GM19035 (cell line): ENCODE results near the gene UNC45A.

ENCODE experiments used
- ATAC-seq: cut with Tn5 transposase; IDR thresholded peaks from one replicate; pipeline ENCODE4 v1.9.1; 2021; ENCODE audit not compliant: unreplicated experiment

UNC45A gene

DNA sequence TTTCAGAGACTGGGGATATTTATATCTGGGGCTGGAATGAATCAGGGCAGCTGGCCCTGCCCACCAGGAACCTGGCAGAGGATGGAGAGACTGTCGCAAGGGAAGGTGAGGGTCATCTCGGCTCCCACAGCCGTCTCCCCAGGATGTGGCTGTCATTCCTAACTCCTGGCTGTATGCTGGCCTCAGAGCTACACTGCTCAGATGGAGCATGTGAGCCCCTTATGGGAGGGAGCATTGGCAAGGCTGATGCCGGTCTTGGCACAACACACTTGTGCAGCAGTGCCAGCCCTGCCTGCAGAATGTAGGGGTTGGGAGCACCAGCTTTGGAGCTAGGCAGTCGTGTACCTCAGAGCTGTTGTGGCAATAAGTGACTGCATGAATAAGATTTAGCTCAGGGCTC, 24.8 kb downstream of the UNC45A start:
- ATAC-seq = no peak

DNA sequence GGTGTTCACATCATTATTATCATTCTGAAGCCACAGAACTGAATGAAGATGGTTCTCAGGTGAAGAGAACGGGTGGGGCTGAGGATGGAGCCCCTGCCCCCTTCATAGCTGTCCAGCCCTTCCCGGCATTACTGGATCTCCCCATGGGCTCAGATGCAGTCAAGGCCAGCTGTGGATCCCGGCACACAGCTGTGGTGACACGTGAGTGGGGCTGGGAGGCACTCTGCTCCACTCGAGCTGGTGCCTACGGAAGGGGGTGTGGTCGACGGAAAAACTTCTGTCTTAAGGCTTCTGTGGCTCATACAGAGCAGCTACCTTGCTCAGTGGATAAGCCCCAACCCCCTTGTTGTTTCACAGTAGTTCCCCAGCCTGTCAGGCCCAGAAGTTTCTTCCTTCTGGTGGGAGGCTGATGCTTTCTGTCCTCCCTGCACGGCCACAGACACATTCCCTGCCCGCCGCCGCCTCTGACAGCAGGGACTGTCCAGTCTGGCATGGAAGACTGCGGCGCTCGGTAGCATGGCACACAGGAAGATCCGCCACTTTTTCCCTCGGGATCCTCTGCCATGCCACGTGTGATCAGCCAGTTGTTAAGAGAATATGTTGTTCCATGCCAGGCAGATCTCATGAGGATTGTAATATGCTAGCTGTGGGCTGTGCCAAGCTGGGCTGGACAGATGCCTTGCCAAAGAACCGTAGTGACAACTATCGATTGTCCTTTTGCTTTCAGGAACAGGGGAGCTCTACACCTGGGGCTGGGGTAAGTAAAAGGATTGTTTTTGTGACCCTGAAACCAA, 25.4 kb downstream of the UNC45A start:
- no peak for ATAC-seq

DNA sequence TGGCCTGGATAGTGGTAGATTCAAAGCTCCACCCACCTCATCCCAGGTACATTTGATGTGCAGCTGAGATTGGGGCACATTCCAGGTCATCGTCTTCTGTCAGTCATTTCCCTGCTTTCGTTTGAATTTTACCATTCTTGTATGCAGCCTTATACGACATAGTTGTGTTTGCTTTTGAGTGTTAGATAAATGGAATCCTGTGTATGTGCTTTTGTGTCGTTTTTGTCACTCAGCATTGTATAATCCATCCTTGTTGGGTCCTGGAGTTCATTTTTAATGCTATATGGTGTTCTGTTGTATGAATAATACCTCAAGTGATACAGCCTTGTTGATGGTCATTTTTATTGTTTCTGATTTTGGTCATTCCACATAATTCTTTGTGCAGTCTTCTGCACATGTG, 26.9 kb downstream of the UNC45A start:
- no peak for ATAC-seq

DNA sequence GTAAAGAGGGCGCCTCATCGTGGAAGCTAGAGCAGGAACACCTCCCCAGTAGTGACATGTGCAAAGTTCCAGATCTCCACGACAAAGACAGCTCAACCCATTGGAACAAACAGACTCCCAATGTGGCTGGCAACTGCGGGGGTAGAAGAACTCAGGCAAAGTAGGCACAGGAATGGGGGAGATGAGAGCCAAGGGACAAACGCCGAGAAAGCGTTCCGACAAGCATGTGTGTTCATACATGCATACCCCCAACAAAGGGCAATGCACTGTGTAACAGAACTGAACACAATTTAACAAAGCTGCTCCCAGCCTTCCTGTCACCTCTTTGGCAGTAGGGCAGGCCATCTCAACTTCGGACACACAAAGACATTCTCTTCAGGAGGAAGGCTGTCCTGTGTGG, 31.2 kb downstream of the UNC45A start:
- ATAC-seq = no peak

DNA sequence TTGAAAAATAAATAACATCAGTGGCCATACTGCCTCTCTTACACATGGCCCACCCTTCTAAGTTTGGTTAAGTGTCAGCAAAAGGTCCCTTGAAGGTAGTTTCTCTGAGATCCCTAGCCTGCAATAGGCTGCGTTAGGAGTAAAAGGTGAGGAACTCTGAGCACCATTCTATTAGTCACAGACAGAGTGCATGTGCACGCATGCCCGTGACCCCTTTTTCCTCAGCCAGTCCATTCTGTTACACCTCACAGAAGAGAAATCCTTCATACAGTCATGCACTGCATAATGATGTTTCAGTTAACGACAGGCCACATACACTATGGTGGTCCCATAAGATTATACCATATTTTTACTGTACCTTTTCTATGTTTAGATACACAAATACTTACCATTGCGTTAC, 32.1 kb downstream of the UNC45A start:
- ATAC-seq = no peak

DNA sequence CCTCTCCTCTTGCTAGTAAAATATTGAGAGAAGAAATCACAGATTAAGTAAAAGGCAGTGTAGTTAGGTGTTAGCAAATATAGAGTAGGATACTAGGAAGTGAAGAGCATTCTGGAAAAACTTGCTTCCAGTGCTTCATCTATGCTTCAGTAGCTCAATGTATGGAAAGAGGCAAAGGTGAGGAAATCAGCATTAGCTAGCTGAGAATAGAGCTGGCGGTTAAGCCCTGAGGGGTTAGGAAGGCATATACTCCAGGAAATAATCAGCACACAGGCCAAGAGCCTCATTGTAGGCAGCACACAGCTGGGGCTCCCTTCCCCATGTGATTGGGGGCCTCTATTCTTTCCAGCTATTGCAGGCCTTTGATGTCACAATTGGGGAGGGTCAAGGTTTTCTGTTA, 33.3 kb downstream of the UNC45A start:
- no peak for ATAC-seq

DNA sequence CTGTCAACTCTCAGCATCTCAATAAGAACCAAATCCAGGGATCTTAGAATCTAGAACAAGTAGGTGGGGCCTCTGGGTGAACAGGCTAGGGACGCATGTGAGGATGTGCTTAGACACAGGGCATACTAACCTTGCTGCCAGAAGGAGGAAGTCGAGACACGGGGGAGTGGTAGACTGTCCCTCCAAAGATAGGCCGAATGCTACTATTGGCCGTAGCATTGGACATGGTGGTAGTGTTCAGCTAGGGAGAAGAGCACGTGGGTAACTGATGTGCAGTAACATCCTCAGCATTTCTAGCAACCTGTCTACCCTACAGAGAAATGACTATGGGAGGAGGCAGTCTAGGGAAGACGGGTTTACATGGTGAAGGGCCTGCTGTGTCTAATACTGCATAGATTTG, 35.2 kb downstream of the UNC45A start:
- ATAC-seq = no peak

DNA sequence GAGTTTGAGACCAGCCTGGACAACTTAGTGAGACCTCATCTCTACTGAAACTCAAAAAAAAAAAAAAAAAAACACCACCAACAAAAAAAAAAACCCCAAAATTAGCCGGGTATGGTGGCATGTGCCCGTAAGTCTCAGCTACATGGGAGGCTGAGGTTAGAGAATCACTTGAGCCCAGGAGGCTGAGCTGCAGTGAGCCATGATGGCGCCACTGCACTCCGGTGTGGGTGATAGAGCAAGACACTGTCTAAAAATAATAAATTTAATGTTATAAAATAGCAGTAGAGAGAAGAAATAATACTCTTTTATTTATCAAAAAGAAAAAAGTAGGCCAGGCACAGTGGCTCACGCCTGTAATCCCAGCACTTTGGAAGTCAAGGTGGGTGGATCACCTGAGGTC, 37.0 kb downstream of the UNC45A start:
- no peak for ATAC-seq

DNA sequence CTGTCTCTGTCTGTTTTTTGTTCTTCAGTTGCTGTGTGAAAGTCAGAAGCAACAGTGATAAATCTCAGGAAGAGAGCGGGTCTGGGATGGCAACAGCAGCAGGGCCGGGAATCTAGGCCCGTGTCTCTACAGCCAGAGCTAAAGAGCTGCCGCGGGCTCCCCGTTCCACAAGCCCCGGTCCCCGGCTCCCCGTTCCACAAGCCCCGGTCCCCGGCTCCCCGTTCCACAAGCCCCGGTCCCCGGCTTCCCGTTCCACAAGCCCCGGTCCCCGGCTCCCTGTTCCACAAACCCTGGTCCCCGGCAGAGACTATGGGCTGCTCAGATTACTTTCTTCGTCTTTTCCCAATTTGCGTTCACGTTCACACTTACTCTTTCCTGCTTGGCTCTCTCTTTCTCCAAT, 39.1 kb downstream of the UNC45A start:
- no peak for ATAC-seq

DNA sequence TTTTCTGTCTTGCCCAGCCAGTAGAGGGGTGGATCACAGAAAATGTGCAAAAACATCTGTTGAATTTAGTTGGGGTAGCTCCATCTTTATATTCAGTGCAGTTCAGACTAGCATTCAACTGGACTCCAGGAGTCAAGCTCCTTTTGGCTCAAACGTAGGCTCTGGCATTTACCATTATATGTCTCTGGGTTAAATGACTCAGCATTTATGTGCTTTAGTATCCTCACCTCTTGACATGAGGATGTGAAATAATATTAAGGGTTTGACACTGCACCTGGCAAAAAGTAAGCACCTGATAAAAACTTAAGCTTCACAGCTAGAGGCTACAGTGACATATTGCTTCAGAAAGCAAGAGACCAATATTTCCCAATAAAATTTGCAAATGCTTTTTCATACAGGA, 44.5 kb downstream of the UNC45A start:
- ATAC-seq = no peak

DNA sequence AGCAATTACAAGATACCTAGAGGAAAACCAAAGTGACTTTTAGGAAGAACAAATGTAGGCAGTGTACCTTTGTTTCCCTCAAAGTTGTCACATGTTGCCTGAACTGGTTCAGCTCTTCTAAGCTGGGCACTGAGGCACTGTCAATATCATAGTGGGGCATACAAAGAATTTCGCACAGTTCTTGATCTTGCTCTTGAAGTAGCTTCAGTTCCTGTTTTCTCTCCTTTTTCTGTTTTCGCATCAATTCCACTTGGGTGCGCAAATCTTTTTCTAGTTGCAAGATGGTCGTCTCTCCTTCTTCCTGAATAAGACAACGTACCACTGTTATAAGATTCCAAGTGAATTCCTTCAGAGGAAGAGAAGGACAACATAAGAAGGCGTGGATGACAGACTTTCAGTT, 46.6 kb downstream of the UNC45A start:
- peak; percentile 52 for ATAC-seq

DNA sequence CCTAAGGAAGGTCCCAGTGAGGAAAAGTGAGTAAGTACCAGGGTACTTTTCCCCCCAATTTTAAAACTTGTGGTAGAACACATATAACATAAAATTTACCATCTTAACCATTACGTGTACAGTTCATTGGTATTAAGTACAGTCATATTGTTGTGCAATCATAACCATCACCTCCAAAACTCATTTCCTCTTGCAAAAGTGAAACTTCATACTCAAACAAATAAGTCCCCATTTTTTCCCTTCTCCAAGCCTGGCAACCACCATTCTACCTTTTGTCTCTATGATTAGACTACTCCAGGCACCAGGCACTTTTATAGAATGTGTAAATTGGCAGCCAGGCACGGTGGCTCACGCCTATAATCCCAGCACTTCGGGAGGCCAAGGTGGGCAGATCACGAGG, 47.0 kb downstream of the UNC45A start:
- peak; percentile 32 for ATAC-seq

DNA sequence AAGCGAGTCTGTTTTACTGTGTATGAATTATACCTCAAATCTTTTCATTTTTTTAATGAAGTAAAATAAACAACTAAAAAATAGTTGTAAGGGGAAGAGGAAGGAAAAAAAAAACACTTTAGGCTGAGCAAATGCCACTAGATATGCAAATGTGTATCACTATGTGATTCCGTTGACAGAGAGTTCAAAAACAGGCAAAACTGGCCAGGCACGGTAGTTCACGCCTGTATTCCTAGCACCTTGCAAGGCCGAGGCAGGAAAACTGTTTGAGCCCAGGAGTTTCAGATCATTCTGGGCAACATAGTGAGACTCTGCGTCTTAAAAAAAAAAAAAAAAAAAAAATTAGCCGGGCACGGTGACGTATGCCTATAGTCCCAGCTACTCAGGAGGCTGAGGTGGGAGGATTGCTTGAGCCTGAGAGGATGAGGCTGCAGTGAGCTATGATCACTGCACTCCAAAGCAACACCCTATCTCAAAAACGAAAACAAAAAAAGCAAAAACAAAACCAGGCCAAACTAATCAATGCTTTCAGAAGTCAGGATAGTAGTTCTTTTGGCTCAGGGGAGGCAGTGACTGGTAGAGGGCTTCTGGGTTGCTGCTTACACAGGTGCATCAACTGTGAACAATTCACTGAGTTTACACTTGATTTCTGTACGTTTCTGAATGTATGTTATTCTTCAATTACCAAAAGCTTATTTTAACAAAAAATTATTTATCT, 51.9 kb downstream of the UNC45A start:
- ATAC-seq = no peak

DNA sequence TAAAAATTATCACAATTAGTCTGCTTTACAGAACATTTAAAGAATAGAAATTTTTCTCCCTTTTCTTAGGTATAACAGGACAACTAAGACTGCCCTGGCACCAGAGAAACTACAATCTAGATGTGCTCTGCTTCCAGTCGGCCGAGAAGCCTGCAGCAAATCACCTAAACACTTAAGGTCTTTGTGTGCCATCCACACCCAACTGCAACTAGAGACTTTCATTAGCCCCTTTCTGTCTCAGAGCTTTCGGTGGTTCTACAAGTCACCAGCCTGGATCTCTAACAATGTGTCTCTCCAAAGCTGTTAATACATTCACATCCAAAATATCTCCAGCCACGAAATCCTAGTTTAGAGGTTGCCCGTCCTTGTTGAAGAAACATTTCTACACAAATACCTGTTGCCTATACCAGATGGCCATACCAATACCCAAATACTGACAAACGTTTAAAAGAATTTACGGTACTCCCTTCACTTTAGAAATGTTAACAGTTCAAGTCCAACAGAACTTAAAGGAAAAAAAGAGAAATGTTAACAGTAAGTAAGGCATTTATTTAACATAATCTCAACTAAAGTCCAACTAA, 52.6 kb downstream of the UNC45A start:
- no peak for ATAC-seq

DNA sequence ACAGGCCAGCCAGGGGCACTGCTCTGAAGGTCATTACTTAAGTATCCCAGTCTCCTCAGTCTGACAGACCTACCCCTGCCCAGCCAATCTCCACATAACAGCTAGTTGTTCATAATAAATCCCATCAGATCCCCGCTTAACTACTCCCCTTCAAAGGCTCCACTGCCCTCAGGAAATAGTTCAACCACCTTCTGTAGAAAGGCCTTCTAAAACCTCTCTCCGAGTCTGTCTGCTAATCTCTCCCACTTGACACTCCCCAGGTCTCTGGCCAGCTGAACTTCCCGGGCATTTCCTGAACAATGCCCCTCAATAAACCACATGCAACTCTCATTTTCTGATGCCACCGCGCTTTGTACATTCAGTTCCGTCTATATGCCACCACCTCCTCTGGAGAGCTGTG, 53.2 kb downstream of the UNC45A start:
- no peak for ATAC-seq

DNA sequence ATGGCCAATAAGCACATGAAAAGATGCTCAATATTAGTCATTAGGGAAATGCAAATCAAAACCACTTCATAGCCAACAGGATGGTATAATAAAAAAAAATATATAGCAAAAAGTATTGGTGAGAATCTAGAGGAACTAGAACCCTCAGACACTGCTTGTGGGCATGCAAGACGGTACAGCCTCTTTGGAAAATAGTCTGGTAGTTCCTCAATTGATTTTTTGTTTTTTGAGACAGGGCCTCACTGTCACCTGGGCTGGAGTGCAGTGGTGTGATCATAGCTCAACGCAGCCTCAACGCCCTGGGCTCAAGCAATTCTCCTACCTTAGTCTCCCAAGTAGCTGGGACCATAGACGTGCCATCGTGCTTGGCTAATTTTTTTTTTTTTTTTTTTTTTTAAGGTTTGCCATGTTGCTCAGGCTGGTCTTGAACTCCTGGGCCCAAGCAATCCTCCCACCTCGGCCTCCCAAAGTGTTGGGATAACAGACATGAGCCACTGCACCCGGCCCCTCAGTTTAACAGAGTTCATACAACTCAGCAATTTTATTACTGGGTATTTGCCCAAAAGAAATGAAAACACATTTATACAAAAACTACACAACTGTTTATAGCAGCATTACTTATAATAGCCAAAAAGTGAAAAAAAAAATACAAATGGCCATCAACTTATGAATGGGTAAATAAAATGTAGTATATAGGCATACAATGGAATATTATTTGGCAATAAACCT, 54.1 kb downstream of the UNC45A start:
- ATAC-seq = no peak

DNA sequence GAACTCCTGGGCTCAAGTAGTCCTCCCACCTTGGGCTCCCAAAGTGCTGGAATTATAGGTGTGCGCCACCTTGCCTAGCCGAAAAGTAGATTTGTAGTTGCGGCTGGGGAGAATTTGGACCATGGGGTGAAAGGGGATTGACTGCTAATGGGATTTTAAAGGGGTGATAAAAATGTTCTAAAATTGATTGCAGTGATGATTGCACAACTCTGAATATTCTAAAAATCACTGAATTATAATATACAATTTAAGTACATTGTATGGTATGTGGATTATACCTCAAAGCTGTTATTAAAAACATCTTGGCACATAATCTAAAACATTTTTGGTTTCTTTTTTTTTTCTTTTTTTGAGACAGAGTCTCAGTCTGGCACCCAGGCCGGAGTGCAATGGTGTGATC, 55.4 kb downstream of the UNC45A start:
- ATAC-seq = no peak

DNA sequence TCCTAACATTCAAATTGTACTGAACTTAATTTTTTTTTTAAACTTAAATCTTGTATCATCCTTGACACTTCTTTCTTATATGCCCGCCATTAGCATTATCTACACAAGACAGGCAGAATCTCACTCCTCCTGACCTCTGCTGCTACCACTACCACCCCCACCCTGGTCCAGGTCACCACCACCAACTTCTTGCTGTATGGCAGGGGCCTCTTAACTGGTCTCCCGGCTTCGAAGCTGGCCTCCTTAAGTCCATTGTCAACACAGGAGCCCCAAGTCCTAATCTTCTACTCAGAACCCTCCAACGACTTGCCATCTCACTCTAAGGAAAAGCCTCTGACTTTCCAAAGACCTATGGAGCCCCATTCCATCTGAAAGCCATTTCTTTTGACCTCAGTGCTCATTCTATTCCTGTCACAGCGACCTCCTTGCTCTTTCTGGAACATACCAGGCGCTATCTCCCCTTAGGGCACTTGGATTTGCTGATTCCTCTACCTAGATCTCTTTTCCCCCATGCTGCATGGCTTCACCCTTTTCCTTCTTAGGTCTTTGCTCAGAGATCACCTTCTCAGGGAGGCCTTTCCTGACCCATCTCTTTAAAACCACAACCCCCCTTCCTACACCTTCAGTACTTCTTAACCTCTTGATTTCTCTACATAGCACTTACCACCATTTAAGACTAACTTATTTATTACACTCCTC, 56.7 kb downstream of the UNC45A start:
- ATAC-seq = no peak

DNA sequence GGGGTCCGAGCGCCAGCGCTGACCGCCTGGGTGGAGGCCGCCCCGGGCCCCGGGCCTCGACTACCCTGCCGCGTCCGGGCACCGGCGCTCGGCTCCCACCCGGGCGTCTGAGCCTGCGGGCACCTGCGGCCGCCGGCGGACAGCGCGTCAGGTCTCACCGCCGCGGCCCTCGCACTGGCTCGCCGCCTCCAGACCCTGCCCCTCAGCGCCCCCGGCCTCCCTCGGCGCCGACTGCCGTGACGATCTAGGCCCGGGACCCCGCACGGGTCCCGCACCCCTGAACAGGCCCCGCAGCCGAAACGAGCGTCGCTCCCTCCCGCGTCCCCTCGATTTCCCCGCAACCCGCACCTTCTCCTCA, 59.0 kb downstream of the UNC45A start:
- ATAC-seq = peak; percentile 25

DNA sequence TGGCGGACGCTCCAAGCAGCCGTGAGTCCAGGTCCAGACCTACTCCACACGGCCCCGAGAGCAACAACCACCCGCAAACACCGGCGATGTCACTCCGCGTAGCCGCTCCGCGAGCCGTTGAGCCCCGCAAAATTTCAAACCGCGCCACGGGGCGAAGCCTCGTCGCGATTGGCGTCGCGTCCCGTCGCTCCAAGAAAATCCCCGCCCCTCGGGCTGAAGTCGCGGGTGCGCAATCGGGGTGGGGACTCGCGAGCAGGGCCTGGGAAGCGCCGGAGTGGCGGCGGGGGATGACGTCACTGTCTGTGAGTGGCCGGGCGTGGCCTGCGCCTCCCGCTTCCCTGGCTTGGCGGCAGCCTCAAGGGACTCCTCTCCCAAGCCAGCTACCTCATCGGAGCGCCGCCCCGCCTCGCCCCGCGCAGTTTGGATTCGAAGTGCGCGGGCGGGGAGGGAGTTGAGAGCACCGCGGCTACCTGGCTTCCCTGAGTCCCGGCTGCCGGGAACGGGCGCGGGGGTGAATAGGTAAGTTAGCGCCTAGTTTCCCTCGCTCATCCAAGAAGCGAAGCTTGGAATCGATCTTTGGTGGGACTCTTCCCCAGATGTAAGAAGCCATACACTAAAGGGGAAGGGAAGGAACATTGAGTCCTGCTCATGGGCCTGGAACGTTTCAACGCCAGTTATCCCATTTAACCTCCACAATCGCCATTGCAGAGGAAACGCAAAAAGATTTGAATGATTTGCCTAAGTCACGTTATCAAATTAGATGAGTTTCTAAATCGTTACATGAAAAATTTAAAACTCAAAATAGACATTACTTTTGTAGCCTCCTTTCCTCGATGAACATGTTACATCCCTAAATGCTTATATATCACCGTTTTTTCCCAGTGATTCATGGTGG, 59.6 kb downstream of the UNC45A start, which contains the start of gene PRC1:
PRC1 (minus strand) TSS at position 119 of the 895 bp plus-strand sequence; CDS start at position 1, 118 bp downstream.
- peak; percentile 95 for ATAC-seq
